Measurements from ENCODE around the gene COG4. TPM values are rescaled to one million over a fixed set of nuclear protein-coding genes. Genes with fewer than 3 reads are reported as not detected.

COG4 gene
- total RNA-seq, 2 donors from 2014 or later, result 29.3 to 39.1 TPM

DNA sequence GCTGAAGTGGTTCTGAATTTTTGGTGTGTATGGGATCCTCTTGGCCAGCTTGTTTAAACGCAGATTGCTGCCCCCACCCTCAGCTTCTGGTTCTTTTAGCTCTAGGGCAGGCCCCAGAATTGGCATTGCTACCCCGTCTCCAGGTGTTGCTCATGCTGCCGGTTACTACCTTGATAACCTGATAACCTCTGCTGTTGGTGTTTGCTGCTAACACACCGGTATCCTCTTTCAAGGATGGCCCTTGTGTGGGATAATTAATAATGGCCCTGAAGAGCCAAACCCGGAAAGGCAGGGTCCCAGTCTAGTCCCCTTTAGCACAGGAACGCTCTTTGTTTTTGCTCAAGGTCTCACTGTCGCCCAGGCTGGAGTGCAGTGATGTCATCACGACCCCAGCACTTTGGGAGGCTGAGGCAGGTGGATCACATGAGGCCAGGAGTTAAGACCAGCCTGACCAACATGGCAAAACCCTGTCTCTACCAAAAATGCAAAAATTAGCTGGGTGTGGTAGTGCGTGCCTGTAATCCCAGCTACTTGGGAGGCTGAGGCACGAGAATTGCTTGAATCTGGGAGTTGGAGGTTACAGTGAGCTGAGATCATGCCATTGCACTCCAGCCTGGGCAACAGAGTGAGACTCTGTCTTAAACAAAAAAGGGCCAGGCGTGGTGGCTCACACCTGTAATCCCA is 83.2 kb downstream of the COG4 start:
- DNase-seq (ENCODE audit: low spot score), result no peak
- intact Hi-C loops (cut with DNase I), result no loop called here

DNA sequence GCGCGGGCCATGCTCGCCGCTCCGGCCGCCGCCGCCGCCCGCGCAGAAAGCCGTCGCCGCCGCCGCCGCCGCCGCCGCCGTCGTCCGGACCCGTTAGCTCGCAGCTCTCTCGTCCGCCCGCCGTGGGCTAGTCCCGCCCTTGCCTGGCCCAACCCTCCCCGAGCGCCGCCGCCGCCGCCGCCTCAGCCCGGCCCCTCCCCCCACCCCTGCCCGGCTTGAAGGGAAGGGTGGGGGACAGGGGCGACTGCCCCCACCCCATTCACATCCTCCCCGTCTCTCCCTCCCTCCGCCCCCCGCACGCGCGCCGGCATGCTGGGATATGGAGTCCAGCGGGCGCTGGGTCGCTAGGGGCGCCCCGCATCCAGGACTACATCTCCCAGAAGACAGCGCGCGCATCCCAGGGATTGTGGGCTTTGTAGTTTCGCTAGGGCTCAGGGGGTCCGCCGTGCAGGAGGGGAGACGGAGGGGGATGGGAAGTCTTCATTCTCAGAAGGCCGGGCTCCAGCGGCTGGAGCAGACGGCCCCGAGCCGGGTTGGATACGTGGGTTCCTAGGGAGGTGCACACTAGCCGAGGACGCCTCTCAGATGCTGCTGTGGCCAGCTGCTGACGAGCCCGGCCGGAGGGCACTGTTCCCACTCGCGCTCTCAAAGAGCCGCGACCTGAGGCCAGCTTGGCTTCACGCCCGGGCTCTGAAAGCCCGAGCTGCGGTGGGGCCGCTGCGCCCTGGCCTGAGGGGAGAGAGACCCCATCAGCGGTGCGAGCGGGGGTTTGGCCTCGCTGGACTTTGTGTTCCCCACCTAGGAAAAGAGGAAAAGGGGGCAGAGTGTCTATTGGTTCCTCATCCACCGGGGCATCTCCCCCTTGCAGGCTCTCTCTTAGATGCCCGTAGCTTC is 84.1 kb downstream of the COG4 start, which contains the start of gene ST3GAL2:
TSS of gene ST3GAL2 (minus strand) at position 132 of the 894 bp plus-strand sequence. CDS start 40,570 bp downstream, outside the sequence.
- peak; percentile 97 for DNase-seq (ENCODE audit: low spot score)
- intact Hi-C loops (cut with DNase I), result loop anchor here in 1 of 2 donors (5.0 kb wide), 1 partner anchor 57 kb away; no protein-coding TSS in a partner anchor

DNA sequence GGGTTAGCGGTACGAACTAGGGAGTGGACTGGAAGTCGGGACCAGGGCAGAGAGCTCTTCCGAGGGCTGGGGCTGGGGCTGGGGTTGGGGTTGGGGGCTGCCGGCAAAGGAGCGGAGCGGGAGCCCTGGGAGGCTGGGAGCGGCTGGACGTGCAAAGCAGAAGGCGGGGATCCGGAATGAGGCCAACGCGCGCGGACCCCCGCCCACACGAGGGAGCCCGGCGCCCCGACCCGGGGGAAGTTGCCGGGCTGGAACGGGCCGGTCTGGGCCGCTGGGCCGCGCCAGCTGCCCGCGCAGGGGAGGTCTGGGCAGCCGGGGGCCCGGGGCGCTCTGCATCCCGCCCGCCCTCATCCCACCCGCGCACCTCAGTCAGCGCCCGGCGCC is 84.8 kb downstream of the COG4 start:
- intact Hi-C loops (cut with DNase I), result loop anchor here in 1 of 2 donors (5.0 kb wide), 1 partner anchor 56 kb away; no protein-coding TSS in a partner anchor
- no peak for DNase-seq (ENCODE audit: low spot score)

DNA sequence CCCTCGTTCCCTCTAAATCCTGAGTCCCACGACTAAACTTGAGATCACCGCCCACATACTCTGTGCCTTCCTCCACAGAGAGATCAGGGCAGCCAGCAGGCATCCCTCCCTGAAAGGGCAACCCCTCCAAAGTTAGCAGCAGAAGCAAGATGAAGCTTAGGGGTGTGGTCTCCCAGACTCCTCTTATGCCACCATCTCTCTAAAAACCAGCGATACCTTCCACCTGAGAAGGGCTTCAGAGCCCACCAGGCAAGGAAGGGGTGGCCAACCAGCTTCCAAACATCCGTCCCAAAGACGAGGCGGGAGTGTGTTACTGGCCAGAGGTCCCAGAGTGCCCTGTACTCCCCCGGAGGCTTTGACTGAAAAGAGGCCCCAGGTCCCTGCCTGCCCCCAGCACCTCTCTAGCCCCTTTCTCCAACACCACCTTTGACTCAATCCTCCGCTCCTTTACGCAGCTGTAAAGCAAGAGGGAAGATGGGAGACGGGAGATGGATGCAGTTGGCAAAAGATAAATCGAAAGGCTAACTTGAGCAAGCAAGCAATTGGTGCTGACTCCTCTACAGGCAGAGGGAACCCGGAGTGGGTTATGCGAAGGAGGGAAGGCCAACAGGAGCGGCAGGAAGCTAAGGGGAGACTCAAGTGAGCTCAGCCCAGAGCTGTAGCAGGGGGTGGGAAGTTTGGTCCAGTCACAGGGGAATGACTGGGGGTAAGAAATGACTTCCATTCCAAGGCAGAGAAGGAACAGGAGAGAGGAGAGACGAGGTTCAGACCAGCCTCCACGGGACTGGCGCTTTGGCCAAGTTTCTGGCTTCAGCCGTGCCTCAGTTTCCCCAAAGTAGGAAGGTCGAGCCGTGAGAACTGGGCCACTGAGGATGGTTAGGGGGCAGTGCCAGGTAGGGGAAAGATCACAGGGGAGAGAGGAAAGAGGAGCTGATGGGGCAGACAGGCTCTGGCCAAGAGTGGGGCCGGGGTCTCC is 85.5 kb downstream of the COG4 start:
- intact Hi-C loops (cut with DNase I), result loop anchor here in 1 of 2 donors (5.0 kb wide), 1 partner anchor 56 kb away; no protein-coding TSS in a partner anchor
- no peak for DNase-seq (ENCODE audit: low spot score)

DNA sequence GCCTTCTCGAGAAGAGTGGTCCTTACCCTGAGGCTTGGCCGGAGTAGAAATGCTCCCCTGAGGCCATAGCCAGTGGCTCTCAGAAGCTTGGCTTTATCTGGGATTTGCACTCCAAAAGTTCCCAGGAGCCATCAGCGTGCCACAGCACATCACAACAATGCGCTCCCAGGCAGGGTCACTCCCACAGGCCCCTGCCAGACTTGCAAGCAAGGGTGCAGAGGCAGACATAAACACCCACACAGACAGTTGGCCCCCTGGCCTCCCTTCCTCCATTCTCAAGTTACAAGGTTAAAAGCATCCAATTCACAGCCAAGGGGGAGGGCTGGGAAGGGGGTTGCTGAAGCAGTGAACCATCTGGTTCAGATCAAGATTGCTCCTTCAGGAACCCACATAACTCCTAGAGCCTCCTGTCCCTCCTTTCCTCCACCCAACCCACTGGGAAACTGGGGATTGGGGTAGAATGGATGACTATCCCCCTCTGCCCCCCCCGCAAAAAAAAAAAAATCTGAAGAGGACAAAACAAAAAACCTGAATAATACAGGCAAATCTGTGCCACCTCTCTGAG is 86.3 kb downstream of the COG4 start:
- no peak for DNase-seq (ENCODE audit: low spot score)
- intact Hi-C loops (cut with DNase I), result loop anchor here in 1 of 2 donors (5.0 kb wide), 1 partner anchor 55 kb away; no protein-coding TSS in a partner anchor

DNA sequence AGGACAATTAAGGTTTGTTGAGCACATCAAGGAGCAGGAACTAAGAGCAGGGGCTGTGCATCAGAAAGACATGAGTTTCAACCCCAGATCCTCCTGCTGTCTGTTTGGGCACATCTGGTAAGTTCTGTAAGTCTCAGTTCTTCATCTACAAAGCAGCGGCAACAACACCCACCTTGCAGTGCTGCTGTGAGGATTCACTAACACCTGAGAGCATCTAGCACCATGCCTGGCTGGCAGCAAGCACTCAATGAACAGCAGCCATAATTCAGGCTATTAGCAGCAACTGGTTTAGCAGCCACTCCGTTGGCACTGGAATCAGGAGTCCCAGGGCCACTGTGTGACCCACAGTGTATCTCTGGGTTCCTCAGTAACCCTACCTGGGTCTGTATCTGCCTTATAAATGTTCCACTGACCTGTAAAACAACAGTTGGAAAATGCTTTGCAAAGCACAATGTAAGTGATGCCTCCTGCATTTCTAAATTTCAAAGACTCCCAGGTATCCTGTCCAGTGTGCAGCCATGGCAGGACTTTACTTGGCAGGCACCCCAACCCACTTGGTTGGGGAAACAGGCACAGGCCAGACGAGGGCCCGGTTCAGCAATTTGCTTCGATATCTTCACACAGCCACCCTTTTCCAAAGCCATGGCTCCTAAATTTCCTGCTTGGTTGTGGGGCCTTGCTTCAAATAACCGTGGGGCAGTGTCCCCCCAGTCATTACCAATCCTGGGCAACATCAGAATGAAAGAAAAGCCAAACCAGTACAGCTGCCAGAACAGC is 88.7 kb downstream of the COG4 start:
- no peak for DNase-seq (ENCODE audit: low spot score)
- intact Hi-C loops (cut with DNase I), result loop anchor here in 1 of 2 donors (5.0 kb wide), 1 partner anchor 52 kb away; no protein-coding TSS in a partner anchor

DNA sequence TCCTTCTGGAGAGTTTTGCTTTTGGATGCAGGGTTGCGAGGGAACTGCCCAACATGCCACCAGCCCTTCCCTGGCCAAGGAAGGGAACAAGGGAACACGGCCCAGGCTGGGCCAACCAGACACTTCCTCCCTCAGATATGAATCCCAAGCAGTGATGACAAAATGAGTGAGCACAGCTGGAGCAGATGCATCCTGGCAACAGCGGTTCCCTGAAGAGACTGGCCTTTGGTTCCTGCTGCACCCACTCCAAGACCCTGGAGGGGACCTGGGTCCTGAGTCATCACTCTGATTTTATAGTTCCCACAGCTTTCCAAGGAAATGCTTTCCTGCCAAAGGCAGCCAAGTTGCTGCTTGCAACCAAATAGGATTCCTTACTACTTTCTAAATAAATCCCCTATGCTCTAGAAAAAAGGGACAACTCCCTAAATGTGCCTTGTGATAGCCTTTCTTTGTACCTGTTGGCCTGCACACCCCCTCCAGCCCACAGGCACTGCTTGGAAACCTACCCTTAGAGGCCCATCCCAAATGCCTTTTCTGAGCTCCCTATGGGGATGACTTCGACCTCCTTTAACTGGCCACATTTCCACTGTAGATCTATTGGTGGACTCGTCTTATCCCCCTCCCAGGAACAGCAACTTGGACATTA is 89.8 kb downstream of the COG4 start:
- intact Hi-C loops (cut with DNase I), result no loop called here
- DNase-seq (ENCODE audit: low spot score), result peak; percentile 88

DNA sequence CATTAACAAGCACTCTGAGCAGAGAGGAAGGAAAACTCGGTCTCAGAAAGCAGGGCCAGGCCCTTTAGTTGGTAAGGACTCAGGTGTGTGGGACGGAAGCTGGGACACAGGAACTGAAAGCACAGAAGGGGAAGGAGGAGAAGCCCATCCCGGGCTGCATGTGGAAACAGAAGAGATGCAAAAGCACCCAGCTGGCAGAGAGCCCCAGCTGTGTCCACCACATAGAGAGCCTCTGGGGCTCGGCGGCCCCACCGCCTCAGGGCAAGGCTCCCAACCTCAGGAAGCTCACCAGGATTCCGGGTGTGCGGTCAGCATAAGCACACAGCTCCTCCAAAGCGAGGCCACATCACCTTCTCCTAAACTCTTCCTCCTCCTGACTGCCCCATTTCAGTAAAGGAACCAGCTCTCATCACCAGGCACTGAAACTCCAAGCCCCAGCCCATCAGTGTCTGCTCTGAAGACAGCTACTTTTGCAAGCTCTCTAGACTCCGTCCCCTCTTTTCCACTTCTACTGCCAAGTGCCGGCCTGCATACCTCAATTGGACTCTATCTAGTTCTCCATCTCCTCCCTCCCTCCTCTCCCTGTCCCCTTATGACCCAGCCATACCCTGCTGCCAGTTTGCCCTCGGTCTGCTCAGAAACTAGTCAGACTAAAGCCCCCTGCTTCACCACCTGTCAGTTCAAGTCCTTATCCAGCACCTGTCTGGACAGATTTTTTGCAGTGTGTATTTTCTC is 90.5 kb downstream of the COG4 start:
- intact Hi-C loops (cut with DNase I), result no loop called here
- DNase-seq (ENCODE audit: low spot score), result no peak

DNA sequence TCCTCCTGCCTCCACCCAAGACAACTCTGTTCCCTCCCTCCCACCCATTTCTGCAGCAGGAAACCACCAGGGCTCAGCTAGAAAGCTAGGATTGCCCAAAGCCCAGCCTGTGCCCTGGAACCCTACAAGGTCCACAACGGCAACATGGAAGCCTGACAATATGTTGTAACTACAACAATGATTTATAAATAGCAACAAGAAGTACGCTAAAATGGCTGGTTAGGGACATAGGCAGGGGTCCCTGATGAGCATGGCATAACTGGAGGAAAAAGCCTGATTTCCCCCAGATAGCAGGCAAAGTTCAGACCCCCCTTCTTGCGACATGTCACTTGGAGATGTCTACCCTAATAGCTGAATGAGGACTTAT is 91.0 kb downstream of the COG4 start:
- DNase-seq (ENCODE audit: low spot score), result no peak
- intact Hi-C loops (cut with DNase I), result no loop called here

DNA sequence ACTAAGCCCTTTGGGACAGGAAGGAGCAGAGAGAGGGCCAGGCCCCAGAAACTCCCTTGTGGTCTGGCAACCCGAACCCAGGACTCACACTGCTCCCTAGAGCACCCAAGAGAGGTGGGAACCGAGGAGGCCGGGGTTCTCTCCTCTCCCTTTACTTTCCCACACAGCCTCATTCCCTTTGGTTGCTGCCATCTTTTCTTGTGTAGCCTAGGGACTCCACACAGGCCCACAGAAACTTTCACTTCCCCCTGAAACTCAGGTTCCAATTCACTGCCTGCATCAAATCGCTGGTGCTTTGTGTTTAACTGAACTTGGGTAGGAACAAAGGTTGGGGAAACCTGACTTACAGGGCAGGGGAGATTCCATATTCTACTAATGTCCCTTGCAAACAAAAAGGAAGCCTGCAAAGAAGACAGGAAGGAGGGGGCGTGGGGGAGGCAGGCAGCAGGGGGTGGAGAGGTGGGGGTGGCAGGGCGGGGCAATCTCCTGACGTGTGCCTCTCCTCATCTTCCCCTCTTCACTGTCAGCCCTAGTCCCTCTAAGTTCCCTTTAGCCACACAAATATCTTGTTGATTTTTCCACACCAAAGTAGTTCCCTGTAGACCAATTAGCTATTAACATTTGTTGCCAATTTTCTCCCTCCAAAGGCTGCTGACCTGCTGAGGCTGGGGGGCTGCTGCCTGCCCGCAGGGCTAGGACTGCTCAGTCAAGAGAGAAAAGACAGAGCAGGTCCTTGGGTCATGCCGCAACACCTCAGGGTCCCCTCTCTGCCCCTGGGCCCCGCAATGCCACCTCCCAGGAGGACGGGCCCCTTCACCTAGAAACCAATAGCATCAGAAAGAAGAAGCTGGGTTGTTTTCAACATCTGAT is 92.5 kb downstream of the COG4 start:
- no peak for DNase-seq (ENCODE audit: low spot score)
- intact Hi-C loops (cut with DNase I), result no loop called here

Other genes with a start within 250 kb of the COG4 start
- 10 to 100 TPM; 77.2 to 86.3 TPM for gene AARS1, start 234.0 kb downstream of the COG4 start, total RNA-seq
- 10 to 100 TPM; 18.8 to 20.2 TPM for gene DDX19B, start 224.4 kb downstream of the COG4 start, total RNA-seq
- 10 to 100 TPM; 29.9 to 31.9 TPM for gene DDX19A, start 176.7 kb downstream of the COG4 start, total RNA-seq
- gene ST3GAL2, start 84.5 kb downstream of the COG4 start, total RNA-seq, result 10 to 100 TPM; 27.7 to 29.4 TPM
- 10 to 100 TPM; 10.7 to 11.0 TPM for gene FCSK, start 69.0 kb downstream of the COG4 start, total RNA-seq
- 100 to 1,000 TPM; 140 to 144 TPM for gene SF3B3, start 262 bp upstream of the COG4 start, total RNA-seq
- gene IL34, start 123.0 kb upstream of the COG4 start, total RNA-seq, result 1 to 10 TPM; 4.0 to 4.3 TPM
- 100 to 1,000 TPM; 116 to 145 TPM for gene MTSS2, start 162.5 kb upstream of the COG4 start, total RNA-seq

Data from posterior vena cava (tissue), 2 donors.